ENCODE measurements around the gene KIF23. TPM values are rescaled to one million over a fixed set of nuclear protein-coding genes. Genes with fewer than 3 reads are reported as not detected.

Gene KIF23
- total RNA-seq, 1 donor from 2014 or later = 8.6 TPM

- Histone ChIP-seq H3K4me3 (ENCODE audit: low read depth, low read length) (no peak overlapping the region), H3K36me3 (ENCODE audit: control insufficient read depth, insufficient read depth, low read length) (peaks cover 2% of the 10 kb centered on the region), H3K27me3 (ENCODE audit: control insufficient read depth, insufficient read depth, low read length) (no peaks in the 10 kb centered on the region)
- no peak for DNase-seq (ENCODE audit: low read depth)
- no peak for TF ChIP-seq CTCF (IDR thresholded peaks at IDR 0.05; ENCODE audit: insufficient read depth, low read length, poor library complexity, severe bottlenecking)
These were observed 40.8 kb downstream of the KIF23 start for GRCh38 chr15:69454953-69455352.

GRCh38 chr15:69456208-69457166 is 42.3 kb downstream of the KIF23 start:
- no peak overlapping the region for H3K4me3 ChIP-seq (ENCODE audit: low read depth, low read length)
- peaks cover 2% of the 10 kb centered on the region for H3K36me3 ChIP-seq (ENCODE audit: control insufficient read depth, insufficient read depth, low read length)
- DNase-seq (ENCODE audit: low read depth) = no peak
- no peak for TF ChIP-seq CTCF (IDR thresholded peaks at IDR 0.05; ENCODE audit: insufficient read depth, low read length, poor library complexity, severe bottlenecking)
- no peaks in the 10 kb centered on the region for H3K27me3 ChIP-seq (ENCODE audit: control insufficient read depth, insufficient read depth, low read length)

GRCh38 chr15:69457304-69458280 is 43.4 kb downstream of the KIF23 start:
- no peak for TF ChIP-seq CTCF (IDR thresholded peaks at IDR 0.05; ENCODE audit: insufficient read depth, low read length, poor library complexity, severe bottlenecking)
- no peaks in the 10 kb centered on the region for H3K27me3 ChIP-seq (ENCODE audit: control insufficient read depth, insufficient read depth, low read length)
- H3K36me3 ChIP-seq (ENCODE audit: control insufficient read depth, insufficient read depth, low read length) = peaks cover 2% of the 10 kb centered on the region
- no peak overlapping the region for H3K4me3 ChIP-seq (ENCODE audit: low read depth, low read length)
- no peak for DNase-seq (ENCODE audit: low read depth)

GRCh38 chr15:69459066-69459465 is 44.9 kb downstream of the KIF23 start:
- no peak for DNase-seq (ENCODE audit: low read depth)
- no peak overlapping the region for H3K4me3 ChIP-seq (ENCODE audit: low read depth, low read length)
- TF ChIP-seq CTCF (IDR thresholded peaks at IDR 0.05; ENCODE audit: insufficient read depth, low read length, poor library complexity, severe bottlenecking) = no peak
- H3K27me3 ChIP-seq (ENCODE audit: control insufficient read depth, insufficient read depth, low read length) = no peaks in the 10 kb centered on the region
- H3K36me3 ChIP-seq (ENCODE audit: control insufficient read depth, insufficient read depth, low read length) = peaks cover 2% of the 10 kb centered on the region

GRCh38 chr15:69460481-69460880 is 46.3 kb downstream of the KIF23 start:
- no peaks in the 10 kb centered on the region for H3K27me3 ChIP-seq (ENCODE audit: control insufficient read depth, insufficient read depth, low read length)
- no peaks in the 10 kb centered on the region for H3K36me3 ChIP-seq (ENCODE audit: control insufficient read depth, insufficient read depth, low read length)
- DNase-seq (ENCODE audit: low read depth) = no peak
- no peak overlapping the region for H3K4me3 ChIP-seq (ENCODE audit: low read depth, low read length)
- TF ChIP-seq CTCF (IDR thresholded peaks at IDR 0.05; ENCODE audit: insufficient read depth, low read length, poor library complexity, severe bottlenecking) = no peak

All from kidney epithelial cell (primary cell).